OCI-LY3 (cell line): ENCODE measurements around the gene SLC32A1.

Experiments
- CTCF ChIP-seq: fragments of 200-600, 300-600 bp; sonication (generic); IDR thresholded peaks from 2 replicates; pipeline ENCODE4 v1.5.1; 2014; ENCODE audit warnings: antibody characterized with exemption, low read length, low read depth
- EZH2phosphoT487 ChIP-seq: fragments of 200-600 bp; shearing (Covaris generic); IDR thresholded peaks from 2 replicates; pipeline ENCODE4 v1.6.1; 2018; ENCODE audit warnings: antibody characterized with exemption, mixed run types, low read depth

GRCh38 chr20:38730167-38730988 is 6.1 kb downstream of the SLC32A1 start:
- no peak for TF ChIP-seq CTCF
- TF ChIP-seq EZH2phosphoT487: no peak
